HG03457 (cell line): ENCODE results near the gene LIG1.
"Not testable (repeated sequence)": the region's sequence is repeated elsewhere in the genome, so short reads cannot be mapped to it uniquely, and the experiment has no call there.

Experiments
- ATAC-seq: cut with Tn5 transposase; IDR thresholded peaks from one replicate; pipeline ENCODE4 v1.9.1; 2021; ENCODE audit warnings: moderate number of reproducible peaks; ENCODE audit not compliant: unreplicated experiment

LIG1 gene

GRCh38 chr19:48122421-48122820, 47.7 kb downstream of the LIG1 start:
- ATAC-seq, result no peak

GRCh38 chr19:48121909-48122371, 48.2 kb downstream of the LIG1 start:
- ATAC-seq, result no peak

GRCh38 chr19:48121066-48121465, 49.1 kb downstream of the LIG1 start:
- ATAC-seq, result no peak

GRCh38 chr19:48120505-48120904, 49.6 kb downstream of the LIG1 start:
- no peak for ATAC-seq

- ATAC-seq, result no peak
These were observed 52.0 kb downstream of the LIG1 start for GRCh38 chr19:48118131-48118517.

GRCh38 chr19:48117515-48118130, 52.5 kb downstream of the LIG1 start:
- no peak for ATAC-seq

GRCh38 chr19:48113190-48113917, 56.8 kb downstream of the LIG1 start:
- no peak for ATAC-seq

GRCh38 chr19:48111280-48111679, 58.9 kb downstream of the LIG1 start:
- no peak for ATAC-seq

- ATAC-seq, result no peak
These were observed 59.7 kb downstream of the LIG1 start, which contains the start of gene PLA2G4C for GRCh38 chr19:48110350-48110966. Gene PLA2G4C (minus strand): TSS chr19:48110817. CDS start chr19:48106529, 4,288 bp downstream.

GRCh38 chr19:48108997-48109782, 61.0 kb downstream of the LIG1 start:
- ATAC-seq, result no peak

GRCh38 chr19:48103922-48104321, 66.2 kb downstream of the LIG1 start:
- no peak for ATAC-seq

GRCh38 chr19:48102870-48103751, 67.0 kb downstream of the LIG1 start:
- ATAC-seq, result no peak

GRCh38 chr19:48095612-48096175, 74.5 kb downstream of the LIG1 start:
- no peak for ATAC-seq

- ATAC-seq, result no peak
These were observed 75.3 kb downstream of the LIG1 start for GRCh38 chr19:48094855-48095203.

GRCh38 chr19:48094129-48094854, 75.9 kb downstream of the LIG1 start:
- ATAC-seq, result no peak

GRCh38 chr19:48091111-48091718, 78.9 kb downstream of the LIG1 start:
- ATAC-seq, result not testable (repeated sequence)

- ATAC-seq, result no peak
These were observed 79.8 kb downstream of the LIG1 start for GRCh38 chr19:48090281-48090802.

GRCh38 chr19:48088991-48089390, 81.2 kb downstream of the LIG1 start:
- ATAC-seq, result not testable (repeated sequence)
